Heart left ventricle (tissue), 13 donors: ENCODE results near the gene SEMA3F.

Experiments
- CTCF ChIP-seq, 12 donors: fragments of 200-600 bp; sonication (generic) in 4 of 12; IDR thresholded peaks; one replicate each; pipeline versions ENCODE4 v1.5.0 to v1.8.0; 2018 to 2022; ENCODE audit warnings: antibody characterized with exemption in 12 of 12, mild to moderate bottlenecking in 5 of 12
- POLR2A ChIP-seq, 2 donors: fragments of 450-650 bp; IDR thresholded peaks; one replicate each; pipeline ENCODE4 v1.6.1; 2017; ENCODE audit warnings: antibody characterized with exemption in 2 of 2, mild to moderate bottlenecking in 2 of 2, moderate library complexity in 2 of 2
- donor health status: ischemic (EF 13 %, LVEDD 7.1; RV severe dilation, severe dysfunction).
- donor health status: DM: no; HTN: yes; CAD: no.
- donor health status: DM: no; HTN: no; CAD: no.
- donor health status: ischemic (EF 25% LVEDD 6.9; RV normal size, moderate dysfunction).
- donor health status: ischemic (EF 25% LVEDD 5.7; RV mildly dilated, moderate dysfunction).
- donor health status: ischemic (EF 35%, LVEDD 5.7; RV mildly dilated, moderate dysfunction).
- donor health status: nonischemic (EF 11% LVEDD 7.7; RV severe dilation, severe dysfunction).
- donor health status: DM: yes; HTN: yes; CAD: no.
- donor health status: PGD.
- donor health status: ischemic (EF 29% LVEDD 5.4; RV normal size, mild dysfunction).
- donor health status: nonischemic (EF 23%, LVEDD 6.1; RV moderate dilation, normal function).

- TF ChIP-seq CTCF (IDR thresholded peaks at IDR 0.05) (no peak), POLR2A (IDR thresholded peaks at IDR 0.05) (no peak)
Observed at GRCh38 chr3:50138266-50139200, 16.6 kb upstream of the SEMA3F start.
